ENCODE measurements around the gene UPF3A. TPM values are rescaled to one million over a fixed set of nuclear protein-coding genes. Genes with fewer than 3 reads are reported as not detected.
A peak's percentile ranks its signal among the peaks of the same experiment; 100 is the strongest.

Gene UPF3A, protein sequence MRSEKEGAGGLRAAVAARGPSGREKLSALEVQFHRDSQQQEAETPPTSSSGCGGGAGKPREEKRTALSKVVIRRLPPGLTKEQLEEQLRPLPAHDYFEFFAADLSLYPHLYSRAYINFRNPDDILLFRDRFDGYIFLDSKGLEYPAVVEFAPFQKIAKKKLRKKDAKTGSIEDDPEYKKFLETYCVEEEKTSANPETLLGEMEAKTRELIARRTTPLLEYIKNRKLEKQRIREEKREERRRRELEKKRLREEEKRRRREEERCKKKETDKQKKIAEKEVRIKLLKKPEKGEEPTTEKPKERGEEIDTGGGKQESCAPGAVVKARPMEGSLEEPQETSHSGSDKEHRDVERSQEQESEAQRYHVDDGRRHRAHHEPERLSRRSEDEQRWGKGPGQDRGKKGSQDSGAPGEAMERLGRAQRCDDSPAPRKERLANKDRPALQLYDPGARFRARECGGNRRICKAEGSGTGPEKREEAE
- 10 to 100 TPM; 47.1 to 77.9 (median 54.0) TPM for total RNA-seq

DNA sequence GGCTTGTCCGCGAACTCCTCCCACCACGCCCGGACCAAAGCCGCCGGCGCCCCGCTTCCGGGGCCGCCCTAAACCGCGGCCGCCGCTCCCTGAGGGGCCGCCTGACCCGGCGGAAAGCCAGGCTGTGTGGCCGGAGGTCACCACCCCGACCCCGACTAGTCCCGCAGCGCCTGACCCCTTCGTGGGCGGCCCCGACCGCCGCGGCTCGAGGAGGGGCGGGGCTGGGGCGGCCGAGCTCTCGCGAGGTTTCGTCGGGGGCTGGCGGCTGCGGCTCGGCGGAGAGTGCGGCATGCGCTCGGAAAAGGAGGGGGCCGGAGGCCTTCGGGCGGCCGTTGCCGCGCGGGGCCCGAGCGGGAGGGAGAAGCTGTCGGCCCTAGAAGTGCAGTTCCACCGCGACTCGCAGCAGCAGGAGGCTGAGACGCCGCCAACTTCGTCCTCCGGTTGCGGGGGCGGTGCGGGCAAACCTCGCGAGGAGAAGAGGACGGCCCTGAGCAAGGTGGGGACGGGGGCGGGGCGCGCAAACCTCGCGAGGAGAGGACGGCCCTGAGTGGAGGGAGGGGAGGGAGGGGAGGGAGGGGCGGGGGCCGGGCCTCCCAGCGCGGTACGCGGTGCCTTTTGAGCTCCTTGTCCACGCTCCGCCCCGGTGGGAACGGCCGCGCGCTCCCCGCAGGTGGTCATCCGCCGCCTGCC is at the start of gene UPF3A:
Gene UPF3A, plus strand, starts transcription at position 251 of the 690 bp plus-strand sequence. Its CDS starts 39 bp downstream, at position 290.
- peak within 1 kb of the TSS; percentile 100 for H3K27ac ChIP-seq
- H3K4me3 ChIP-seq = peak within 1 kb of the TSS; percentile 70 to 93 (median 87)
- peak; percentile 75 to 90 (median 88) for ATAC-seq (replicated peaks in 6 of 8)
- H3K4me1 ChIP-seq (replicated peaks in 1 of 2) = peaks cover 8 to 10% of the 10 kb centered on the region in 2 donors
- WGBS, 10 experiments = 0% methylated on average over 3 of the region's 89 CpGs; no CpG with 5 or more reads in 9 of the 10 experiments
- in situ Hi-C loops (cut with MboI; ENCODE audit: low pct_unique_long_range_greater_than_20kb in 2 of 9, low sequenced_read_pairs in 9 of 9, unreplicated experiment in 9 of 9) = no loop called here

GRCh38 chr13:114231886-114232285 is 49.5 kb upstream of the UPF3A start:
- 58 to 100% (median 84%) methylated on average over 1 to 8 of the region's 8 CpGs; no CpG with 5 or more reads in 1 of the 10 experiments for WGBS, 10 experiments
- Histone ChIP-seq H3K4me1 (replicated peaks in 1 of 2) (peaks cover 8 to 23% of the 10 kb centered on the region in 2 donors), H3K4me3 (no peak overlapping the region)

GRCh38 chr13:114234266-114234644 is 47.1 kb upstream of the UPF3A start:
- Histone ChIP-seq H3K4me3 (peak overlapping the region; percentile 71 to 98 (median 80)), H3K4me1 (replicated peaks in 1 of 2) (peaks cover 8 to 23% of the 10 kb centered on the region in 2 donors), H3K27ac (peak overlapping the region in 1 of 2 donors; percentile 95)
- no peak for ATAC-seq (replicated peaks in 6 of 8)
- in situ Hi-C loops (cut with MboI; ENCODE audit: low pct_unique_long_range_greater_than_20kb in 2 of 9, low sequenced_read_pairs in 9 of 9, unreplicated experiment in 9 of 9) = no loop called here
- WGBS, 10 experiments = 38 to 86% (median 62%) methylated on average over 1 to 4 of the region's 4 CpGs

More at GRCh38 chr13:114231886-114232285, 49.5 kb upstream of the UPF3A start:
- in situ Hi-C loops (cut with MboI; ENCODE audit: low pct_unique_long_range_greater_than_20kb in 2 of 9, low sequenced_read_pairs in 9 of 9, unreplicated experiment in 9 of 9) = no loop called here
- no peak for ATAC-seq (replicated peaks in 6 of 8)
- no peak overlapping the region for H3K27ac ChIP-seq

GRCh38 chr13:114234645-114235421 is 46.6 kb upstream of the UPF3A start, which contains the start of gene CDC16:
Gene CDC16, plus strand, starts transcription at chr13:114234897. Its CDS starts 188 bp downstream, at chr13:114235085.
- peaks cover 5 to 19% of the 10 kb centered on the region in 2 donors for H3K4me1 ChIP-seq (replicated peaks in 1 of 2)
- WGBS, 10 experiments = 0 to 2% (median 0%) methylated on average over 3 to 12 of the region's 76 CpGs; no CpG with 5 or more reads in 6 of the 10 experiments
- H3K4me3 ChIP-seq = peak within 1 kb of the TSS; percentile 71 to 98 (median 80)
- ATAC-seq (replicated peaks in 6 of 8) = peak; percentile 92 to 98 (median 96)
- H3K27ac ChIP-seq = peak within 1 kb of the TSS; percentile 79 to 95
- in situ Hi-C loops (cut with MboI; ENCODE audit: low pct_unique_long_range_greater_than_20kb in 2 of 9, low sequenced_read_pairs in 9 of 9, unreplicated experiment in 9 of 9) = no loop called here

GRCh38 chr13:114235697-114236096 is 45.7 kb upstream of the UPF3A start:
- in situ Hi-C loops (cut with MboI; ENCODE audit: low pct_unique_long_range_greater_than_20kb in 2 of 9, low sequenced_read_pairs in 9 of 9, unreplicated experiment in 9 of 9) = no loop called here
- Histone ChIP-seq H3K4me3 (peak overlapping the region; percentile 71 to 98 (median 80)), H3K4me1 (replicated peaks in 1 of 2) (peaks cover 0 to 10% of the 10 kb centered on the region in 2 donors), H3K27ac (no peak overlapping the region)
- no peak for ATAC-seq (replicated peaks in 6 of 8)
- 0 to 37% (median 10%) methylated on average over 1 to 9 of the region's 10 CpGs; no CpG with 5 or more reads in 2 of the 10 experiments for WGBS, 10 experiments

DNA sequence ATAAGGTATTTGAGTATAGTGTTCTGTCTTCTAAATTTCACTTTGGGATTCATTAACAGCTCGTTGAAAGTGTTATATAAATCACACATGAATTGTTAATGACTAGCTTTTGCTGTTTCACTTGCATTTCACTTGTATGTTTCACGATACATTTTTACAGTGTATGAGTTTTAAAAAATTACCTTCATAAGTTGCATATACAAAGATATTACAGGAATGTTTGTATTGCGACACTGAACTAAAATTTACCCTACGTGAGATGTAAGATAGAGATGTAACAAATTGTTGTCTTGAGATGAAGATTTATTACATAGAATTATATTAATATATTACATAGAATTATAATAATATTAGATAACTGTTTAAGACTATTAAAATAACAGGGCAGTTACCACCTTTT is 45.2 kb upstream of the UPF3A start:
- 32 to 100% (median 79%) methylated on average over 2 to 4 of the region's 4 CpGs for WGBS, 10 experiments
- in situ Hi-C loops (cut with MboI; ENCODE audit: low pct_unique_long_range_greater_than_20kb in 2 of 9, low sequenced_read_pairs in 9 of 9, unreplicated experiment in 9 of 9) = no loop called here
- ATAC-seq (replicated peaks in 6 of 8) = no peak
- Histone ChIP-seq H3K4me3 (peak overlapping the region in 4 of 5 donors; percentile 71 to 96 (median 78)), H3K4me1 (replicated peaks in 1 of 2) (peaks cover 0 to 10% of the 10 kb centered on the region in 2 donors), H3K27ac (no peak overlapping the region)

- in situ Hi-C loops (cut with MboI; ENCODE audit: low pct_unique_long_range_greater_than_20kb in 2 of 9, low sequenced_read_pairs in 9 of 9, unreplicated experiment in 9 of 9) = no loop called here
- ATAC-seq (replicated peaks in 6 of 8) = no peak
- WGBS, 10 experiments = 64 to 100% (median 94%) methylated on average over 1 to 5 of the region's 7 CpGs; no CpG with 5 or more reads in 2 of the 10 experiments
- peaks cover 0 to 10% of the 10 kb centered on the region in 2 donors for H3K4me1 ChIP-seq (replicated peaks in 1 of 2)
- no peak overlapping the region for H3K4me3 ChIP-seq
- H3K27ac ChIP-seq = no peak overlapping the region
Measured at GRCh38 chr13:114237415-114238112, 43.8 kb upstream of the UPF3A start.

DNA sequence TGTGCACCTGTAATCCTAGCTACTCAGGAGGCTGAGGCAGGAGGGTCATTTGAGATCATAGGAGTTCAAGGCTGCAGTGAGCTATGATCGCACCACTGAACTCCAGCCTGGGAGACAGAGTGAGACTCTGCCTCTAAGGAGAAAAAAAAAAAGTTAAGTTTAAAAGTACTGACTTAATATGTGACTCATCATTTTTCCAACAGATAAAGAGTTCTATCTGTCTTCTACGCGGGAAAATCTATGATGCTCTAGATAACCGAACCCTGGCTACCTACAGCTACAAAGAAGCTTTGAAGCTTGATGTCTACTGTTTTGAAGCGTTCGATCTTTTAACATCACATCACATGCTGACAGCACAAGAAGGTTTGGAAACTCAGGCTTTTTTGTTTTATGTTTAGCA is 39.5 kb upstream of the UPF3A start:
- in situ Hi-C loops (cut with MboI; ENCODE audit: low pct_unique_long_range_greater_than_20kb in 2 of 9, low sequenced_read_pairs in 9 of 9, unreplicated experiment in 9 of 9) = no loop called here
- ATAC-seq (replicated peaks in 6 of 8) = no peak
- H3K27ac ChIP-seq = no peak overlapping the region
- H3K4me1 ChIP-seq (replicated peaks in 1 of 2) = no peaks in the 10 kb centered on the region
- no peak overlapping the region for H3K4me3 ChIP-seq
- 91 to 100% (median 98%) methylated on average over 2 to 6 of the region's 6 CpGs; no CpG with 5 or more reads in 1 of the 10 experiments for WGBS, 10 experiments

DNA sequence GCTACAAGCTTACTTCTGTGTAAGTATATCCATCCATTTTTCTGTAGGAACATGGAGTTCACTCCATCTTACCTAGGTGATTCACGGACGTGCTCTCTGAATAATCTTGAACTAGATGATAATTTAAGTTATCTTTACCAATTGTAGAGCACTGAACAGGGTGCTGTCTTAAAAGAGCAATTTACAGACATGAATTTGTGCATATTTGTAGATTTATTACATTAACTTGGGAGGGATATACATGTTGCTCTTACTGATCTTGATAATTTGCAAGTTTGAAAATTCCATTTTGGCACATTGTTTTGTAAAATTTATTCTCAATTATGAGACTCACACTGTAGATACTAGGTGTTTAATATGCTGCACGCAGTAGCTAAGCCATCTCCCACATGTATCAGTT is 37.4 kb upstream of the UPF3A start:
- Histone ChIP-seq H3K4me1 (replicated peaks in 1 of 2) (no peaks in the 10 kb centered on the region), H3K27ac (no peak overlapping the region), H3K4me3 (no peak overlapping the region)
- 5 to 97% (median 19%) methylated on average over 2 to 3 of the region's 3 CpGs; no CpG with 5 or more reads in 3 of the 10 experiments for WGBS, 10 experiments
- in situ Hi-C loops (cut with MboI; ENCODE audit: low pct_unique_long_range_greater_than_20kb in 2 of 9, low sequenced_read_pairs in 9 of 9, unreplicated experiment in 9 of 9) = no loop called here
- peak in 3 of 8 experiments; percentile 52 to 86 (median 65) for ATAC-seq (replicated peaks in 6 of 8)

DNA sequence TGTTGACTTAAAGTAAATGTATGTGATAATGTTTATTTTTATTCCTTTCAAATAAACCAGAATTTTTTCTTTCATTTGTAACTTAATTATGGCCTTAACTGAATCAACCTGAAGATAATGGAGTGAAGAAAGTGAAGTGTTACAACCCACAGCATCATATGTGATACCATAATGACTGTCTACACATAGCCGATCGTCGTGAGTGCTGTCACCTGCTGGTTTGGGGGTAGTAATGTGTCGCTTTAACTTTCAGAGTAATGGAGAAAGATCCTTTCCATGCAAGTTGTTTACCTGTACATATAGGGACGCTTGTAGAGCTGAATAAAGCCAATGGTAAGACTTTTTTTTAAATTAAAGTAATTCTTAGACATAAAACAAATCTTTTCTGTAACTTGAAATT is 36.8 kb upstream of the UPF3A start:
- Histone ChIP-seq H3K4me1 (replicated peaks in 1 of 2) (no peaks in the 10 kb centered on the region), H3K27ac (no peak overlapping the region), H3K4me3 (no peak overlapping the region)
- no peak for ATAC-seq (replicated peaks in 6 of 8)
- WGBS, 10 experiments = 75 to 100% (median 93%) methylated on average over 1 to 5 of the region's 5 CpGs; no CpG with 5 or more reads in 1 of the 10 experiments
- in situ Hi-C loops (cut with MboI; ENCODE audit: low pct_unique_long_range_greater_than_20kb in 2 of 9, low sequenced_read_pairs in 9 of 9, unreplicated experiment in 9 of 9) = no loop called here

GRCh38 chr13:114248011-114248410 is 33.4 kb upstream of the UPF3A start:
- ATAC-seq (replicated peaks in 6 of 8) = no peak
- in situ Hi-C loops (cut with MboI; ENCODE audit: low pct_unique_long_range_greater_than_20kb in 2 of 9, low sequenced_read_pairs in 9 of 9, unreplicated experiment in 9 of 9) = no loop called here
- WGBS, 10 experiments = 35 to 100% (median 100%) methylated on average over 1 to 2 of the region's 3 CpGs; no CpG with 5 or more reads in 3 of the 10 experiments
- H3K27ac ChIP-seq = no peak overlapping the region
- H3K4me1 ChIP-seq (replicated peaks in 1 of 2) = no peaks in the 10 kb centered on the region
- no peak overlapping the region for H3K4me3 ChIP-seq

DNA sequence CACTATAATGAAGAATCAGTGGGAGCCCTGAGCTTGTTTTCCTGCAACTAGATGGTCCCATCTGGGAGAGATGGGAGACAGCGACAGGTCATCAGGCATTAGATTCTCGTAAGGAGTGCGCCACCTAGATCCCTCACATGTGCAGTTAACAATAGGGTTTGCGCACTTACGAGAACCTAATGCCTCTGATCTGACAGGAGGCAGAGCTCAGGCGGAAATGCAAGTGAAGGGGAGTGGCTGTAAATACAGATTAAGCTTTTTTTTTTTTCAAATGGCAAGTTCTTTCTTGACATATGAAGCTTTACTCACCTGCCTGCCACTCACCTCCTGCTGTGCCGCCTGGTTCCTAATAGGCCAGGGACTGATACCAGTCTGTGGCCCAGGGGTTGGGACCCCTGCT is 32.3 kb upstream of the UPF3A start:
- no peaks in the 10 kb centered on the region for H3K4me1 ChIP-seq (replicated peaks in 1 of 2)

More for the DNA sequence above, 32.3 kb upstream of the UPF3A start:
- in situ Hi-C loops (cut with MboI; ENCODE audit: low pct_unique_long_range_greater_than_20kb in 2 of 9, low sequenced_read_pairs in 9 of 9, unreplicated experiment in 9 of 9) = no loop called here
- Histone ChIP-seq H3K4me3 (no peak overlapping the region), H3K27ac (no peak overlapping the region)
- WGBS, 10 experiments = 92 to 100% (median 98%) methylated on average over 1 to 6 of the region's 7 CpGs; no CpG with 5 or more reads in 1 of the 10 experiments
- ATAC-seq (replicated peaks in 6 of 8) = no peak
